Activated B cell treated with CpG ODN at 0.5 μM for 24 hours (primary cell): ENCODE data around the gene STX10. TPM values are rescaled to one million over a fixed set of nuclear protein-coding genes. Genes with fewer than 3 reads are reported as not detected.

Source experiments
- ATAC-seq: fragments of 200-7000 bp; cut with Tn5 transposase; one replicate; pipeline ENCODE4 v1.10.0; 2021; ENCODE audit warnings: low read depth, mild to moderate bottlenecking, moderate library complexity
- CTCF ChIA-PET: fragments of 350-600 bp; sonication (Branson Sonifier 250); formaldehyde crosslinking; loops from one replicate; lab custom pipeline; 2021; ENCODE audit warnings: antibody characterized with exemption; lab: Charles Lee
- POLR2A ChIA-PET: fragments of 350-600 bp; sonication (Branson Sonifier 250); formaldehyde crosslinking; loops from one replicate; lab custom pipeline; 2021; ENCODE audit warnings: antibody characterized with exemption; lab: Charles Lee
- DNase-seq: peaks from one replicate; pipeline ENCODE4 v3.0.0; 2022
- H3K27ac Mint-ChIP-seq: one replicate; pipeline ENCODE4 v1.8.0; 2020; ENCODE audit warnings: mixed read lengths
- H3K27me3 Mint-ChIP-seq: one replicate; pipeline ENCODE4 v1.8.0; 2021; ENCODE audit warnings: mixed read lengths
- H3K36me3 Mint-ChIP-seq: one replicate; pipeline ENCODE4 v1.8.0; 2021; ENCODE audit warnings: low read depth, mixed read lengths
- H3K4me1 Mint-ChIP-seq: one replicate; pipeline ENCODE4 v1.8.0; 2021; ENCODE audit warnings: mixed read lengths
- H3K4me3 Mint-ChIP-seq: one replicate; pipeline ENCODE4 v1.8.0; 2020; ENCODE audit warnings: mild to moderate bottlenecking, mixed read lengths
- H3K9me3 Mint-ChIP-seq: one replicate; pipeline ENCODE4 v1.8.0; 2020; ENCODE audit warnings: mixed read lengths
- CTCF ChIP-seq: fragments of 200-600 bp; IDR thresholded peaks from one replicate; pipeline ENCODE4 v1.8.0; 2022; ENCODE audit warnings: antibody characterized with exemption, mild to moderate bottlenecking
- intact Hi-C: fragments of 100-400 bp; cut with micrococcal nuclease; formaldehyde crosslinking; loops from one replicate; pipeline ENCODE4 v1.15.1; 2024
- total RNA-seq: library from RNA; stranded (reverse); gene quantifications from 2 replicates; pipeline ENCODE4 v1.2.3, GENCODE V29; 2022

The STX10 gene
- total RNA-seq, 1 donor from 2014 or later, result 43.6 TPM

- Mint-ChIP-seq H3K27ac (peak overlapping the region; percentile 88), H3K36me3 (peaks cover 21% of the 10 kb centered on the region), H3K4me1 (peaks cover 76% of the 10 kb centered on the region), H3K4me3 (peak overlapping the region; percentile 88), H3K27me3 (no peaks in the 10 kb centered on the region), H3K9me3 (no peaks in the 10 kb centered on the region)
- ChIA-PET CTCF (interaction anchor here (1.7 kb wide), 1 partner anchor 53 kb away, joined by 6 read pairs; no protein-coding TSS in a partner anchor), POLR2A (interaction anchor here (0.6 to 8.8 kb wide), 10 partner anchors 7 to 159 kb away, joined by 3 to 158 read pairs (median 52); partner anchors contain the start of genes IER2, NACC1, STX10 and TRMT1)
- TF ChIP-seq CTCF, result no peak
- DNase-seq (no peak), ATAC-seq (no peak)
- intact Hi-C loops, result loop anchor here (2.0 to 5.0 kb wide), 4 partner anchors 48 to 744 kb away; partner anchors contain the start of genes IER2, JUNB, MAST1 and STX10
Observed at GRCh38 chr19:13102416-13102665, 47.8 kb downstream of the STX10 start.

- no peaks in the 10 kb centered on the region for H3K27me3 Mint-ChIP-seq
- ChIA-PET POLR2A (interaction anchor here (0.6 to 8.8 kb wide), 13 partner anchors 7 to 700 kb away, joined by 3 to 158 read pairs (median 24); partner anchors contain the start of genes IER2, NACC1, STX10 and TRMT1), CTCF (interaction anchor here (0.8 to 1.7 kb wide), 6 partner anchors 18 to 176 kb away, joined by 3 to 6 read pairs (median 4); partner anchors contain the start of genes IER2 and STX10)
- intact Hi-C loops, result loop anchor here (2.0 to 5.0 kb wide), 4 partner anchors 49 to 745 kb away; partner anchors contain the start of genes IER2, JUNB, MAST1 and STX10
- no peak for TF ChIP-seq CTCF
- no peaks in the 10 kb centered on the region for H3K9me3 Mint-ChIP-seq
- H3K4me3 Mint-ChIP-seq, result peak overlapping the region; percentile 88
- peaks cover 77% of the 10 kb centered on the region for H3K4me1 Mint-ChIP-seq
- ATAC-seq, result no peak
- DNase-seq, result no peak
- H3K27ac Mint-ChIP-seq, result peak overlapping the region; percentile 88
- peaks cover 19% of the 10 kb centered on the region for H3K36me3 Mint-ChIP-seq
Observed at GRCh38 chr19:13101590-13102415, 48.4 kb downstream of the STX10 start.

DNA sequence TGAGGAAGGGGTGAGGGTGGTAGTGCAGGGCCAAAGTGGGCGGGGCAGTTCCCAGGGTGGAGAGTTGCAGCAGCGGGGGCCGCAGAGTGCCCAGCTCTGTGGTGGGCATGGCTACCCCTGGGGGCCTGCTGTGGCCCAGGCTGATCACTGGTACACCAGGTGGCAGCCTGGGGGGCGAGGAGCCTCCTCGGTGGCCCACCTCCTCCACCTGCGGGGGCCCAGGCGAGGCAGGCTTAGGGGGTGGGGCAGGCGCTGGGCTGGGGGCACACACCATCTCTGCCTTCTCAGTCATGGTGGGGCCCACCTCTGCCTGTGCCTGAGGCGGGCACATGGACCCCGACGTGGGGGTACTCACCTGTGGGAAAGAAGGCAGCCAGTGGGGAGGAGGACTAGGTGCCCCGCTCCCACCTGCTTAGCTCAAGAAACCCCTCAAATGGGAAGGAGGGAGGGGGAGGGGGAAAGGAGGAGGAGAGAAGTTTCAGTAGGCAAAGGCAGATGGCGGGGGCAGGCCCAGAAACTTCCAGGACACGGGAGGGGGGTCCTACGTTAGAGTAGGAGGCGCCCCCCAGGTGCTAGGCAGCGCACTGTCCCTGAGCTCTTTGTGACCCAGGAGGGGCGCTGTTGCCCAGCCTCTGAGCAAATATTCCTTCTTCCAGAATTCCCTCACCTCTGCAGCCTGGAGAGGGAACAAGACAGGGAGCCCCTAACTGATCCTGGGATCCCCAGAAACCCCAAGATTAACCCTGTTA is 49.2 kb downstream of the STX10 start:
- intact Hi-C loops, result loop anchor here (5.0 kb wide), 2 partner anchors 264 to 309 kb away; partner anchors contain the start of genes JUNB and MAST1
- TF ChIP-seq CTCF, result no peak
- POLR2A ChIA-PET, result interaction anchor here (0.5 to 8.8 kb wide), 21 partner anchors 11 to 701 kb away, joined by 3 to 158 read pairs (median 8); partner anchors contain the start of genes DNASE2, GADD45GIP1, IER2 and NACC1
- peak overlapping the region; percentile 90 for H3K27ac Mint-ChIP-seq
- H3K4me3 Mint-ChIP-seq, result peak overlapping the region; percentile 88
- peaks cover 21% of the 10 kb centered on the region for H3K36me3 Mint-ChIP-seq
- DNase-seq (no peak), ATAC-seq (no peak)
- CTCF ChIA-PET, result interaction anchor here (0.8 to 1.7 kb wide), 7 partner anchors 18 to 177 kb away, joined by 3 to 6 read pairs (median 4); partner anchors contain the start of genes IER2 and STX10
- H3K4me1 Mint-ChIP-seq, result peaks cover 79% of the 10 kb centered on the region
- no peaks in the 10 kb centered on the region for H3K9me3 Mint-ChIP-seq
- H3K27me3 Mint-ChIP-seq, result no peaks in the 10 kb centered on the region

DNA sequence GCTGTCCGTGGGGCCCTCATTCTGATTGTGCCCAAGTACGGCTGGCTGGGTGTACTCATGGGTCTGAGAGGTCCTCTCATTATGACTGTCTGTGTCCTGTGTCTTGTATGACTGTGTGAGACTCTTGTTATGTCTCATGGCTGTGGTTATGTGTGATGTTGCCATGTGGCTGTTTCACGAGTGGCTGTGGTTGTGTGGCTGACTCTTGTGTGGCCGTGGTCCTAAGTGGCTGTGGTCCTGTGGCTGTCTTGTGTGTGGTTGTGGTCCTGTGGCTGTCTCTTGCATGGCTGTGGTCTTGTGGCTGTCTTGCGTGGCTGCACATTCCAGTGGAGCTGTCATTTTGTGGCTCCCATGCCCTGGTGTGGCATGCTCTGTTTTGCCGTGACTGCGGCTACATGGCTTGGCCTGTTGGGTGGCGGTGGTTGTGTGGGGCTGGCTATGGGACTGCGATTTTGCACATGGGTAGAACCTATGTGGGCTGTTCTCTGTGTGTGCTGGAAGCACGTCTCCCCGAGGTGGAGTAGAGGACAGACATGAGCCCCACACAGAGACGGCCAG is 50.1 kb downstream of the STX10 start:
- Mint-ChIP-seq H3K4me3 (peak overlapping the region; percentile 74), H3K27me3 (no peaks in the 10 kb centered on the region), H3K27ac (peak overlapping the region; percentile 90), H3K4me1 (peaks cover 76% of the 10 kb centered on the region), H3K9me3 (no peaks in the 10 kb centered on the region), H3K36me3 (peaks cover 21% of the 10 kb centered on the region)
- intact Hi-C loops, result loop anchor here (5.0 kb wide), 2 partner anchors 263 to 308 kb away; partner anchors contain the start of genes JUNB and MAST1
- no peak for TF ChIP-seq CTCF
- ATAC-seq (no peak), DNase-seq (peak; percentile 57)
- POLR2A ChIA-PET, result interaction anchor here (0.6 to 8.8 kb wide), 12 partner anchors 16 to 161 kb away, joined by 3 to 158 read pairs (median 10); partner anchors contain the start of genes GADD45GIP1, IER2, NACC1 and STX10
- CTCF ChIA-PET, result interaction anchor here (1.1 to 1.5 kb wide), 3 partner anchors 53 to 161 kb away, joined by 3 to 4 read pairs (median 3); no protein-coding TSS in a partner anchor
